ENCODE data around the gene IL4I1. TPM values are rescaled to one million over a fixed set of nuclear protein-coding genes. Genes with fewer than 3 reads are reported as not detected.

Gene IL4I1
- polyA plus RNA-seq, 1 experiment: 0.30 TPM

DNA sequence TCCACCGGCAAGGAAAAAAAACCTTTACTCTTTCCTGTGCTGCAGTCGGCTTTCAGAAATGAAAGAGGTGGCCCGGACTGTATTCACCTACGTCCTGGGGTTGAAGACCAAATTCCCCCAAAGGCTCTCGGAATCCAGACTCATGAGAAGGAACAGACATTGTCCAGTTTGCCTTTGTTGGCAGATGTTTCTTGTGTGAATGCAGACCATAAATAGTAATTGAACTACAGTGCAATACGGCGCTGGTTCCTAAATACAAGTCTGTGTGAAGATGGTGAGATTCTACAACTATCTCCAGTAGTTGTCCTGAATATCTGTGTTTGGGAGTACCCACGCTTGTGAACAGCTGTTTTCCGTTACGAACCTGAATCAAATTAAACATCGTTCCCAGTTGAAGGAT lies 57.0 kb downstream of the IL4I1 start:
- ChIA-PET CTCF (no interaction called here), POLR2A (no interaction called here)
- H3K27ac ChIP-seq (ENCODE audit: low read depth, low read length): no peak overlapping the region
- H3K27me3 ChIP-seq (ENCODE audit: control insufficient read depth, insufficient read depth, low read length): no peaks in the 10 kb centered on the region
- no peaks in the 10 kb centered on the region; the same call in 1 of the 2 replicates for H3K9me3 ChIP-seq (ENCODE audit: control insufficient read depth, insufficient read depth, low read length)
- TF ChIP-seq, protein P1, sequence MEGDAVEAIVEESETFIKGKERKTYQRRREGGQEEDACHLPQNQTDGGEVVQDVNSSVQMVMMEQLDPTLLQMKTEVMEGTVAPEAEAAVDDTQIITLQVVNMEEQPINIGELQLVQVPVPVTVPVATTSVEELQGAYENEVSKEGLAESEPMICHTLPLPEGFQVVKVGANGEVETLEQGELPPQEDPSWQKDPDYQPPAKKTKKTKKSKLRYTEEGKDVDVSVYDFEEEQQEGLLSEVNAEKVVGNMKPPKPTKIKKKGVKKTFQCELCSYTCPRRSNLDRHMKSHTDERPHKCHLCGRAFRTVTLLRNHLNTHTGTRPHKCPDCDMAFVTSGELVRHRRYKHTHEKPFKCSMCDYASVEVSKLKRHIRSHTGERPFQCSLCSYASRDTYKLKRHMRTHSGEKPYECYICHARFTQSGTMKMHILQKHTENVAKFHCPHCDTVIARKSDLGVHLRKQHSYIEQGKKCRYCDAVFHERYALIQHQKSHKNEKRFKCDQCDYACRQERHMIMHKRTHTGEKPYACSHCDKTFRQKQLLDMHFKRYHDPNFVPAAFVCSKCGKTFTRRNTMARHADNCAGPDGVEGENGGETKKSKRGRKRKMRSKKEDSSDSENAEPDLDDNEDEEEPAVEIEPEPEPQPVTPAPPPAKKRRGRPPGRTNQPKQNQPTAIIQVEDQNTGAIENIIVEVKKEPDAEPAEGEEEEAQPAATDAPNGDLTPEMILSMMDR (IDR thresholded peaks at IDR 0.05; ENCODE audit: low read depth, low read length): no peak
- no peak for DNase-seq (ENCODE audit: low read depth, low spot score)
- no peak overlapping the region for H3K4me3 ChIP-seq (ENCODE audit: low read depth, low read length)

Small RNA genes within 50 kb of the gene (small RNA-seq; reads per million reads assigned to genes)
- not detected for gene MIR4749 (ENCODE audit: insufficient read length, low read depth)

Other genes with a start within 250 kb of the IL4I1 start
- gene IRF3, start 231.0 kb downstream of the IL4I1 start, polyA plus RNA-seq (2011; rRNA removed): 33.5 and 54.9 TPM in 2 replicates
- 8.8 and 10.9 TPM in 2 replicates for gene BCL2L12, start 231.0 kb downstream of the IL4I1 start, polyA plus RNA-seq (2011; rRNA removed)
- gene PRMT1, start 219.6 kb downstream of the IL4I1 start, polyA plus RNA-seq (2011; rRNA removed): 287 and 305 TPM in 2 replicates
- 0.19 and 0.33 TPM in 2 replicates for gene ADM5, start 207.3 kb downstream of the IL4I1 start, polyA plus RNA-seq (2011; rRNA removed)
- gene CPT1C, start 205.8 kb downstream of the IL4I1 start, polyA plus RNA-seq (2011; rRNA removed): 20.3 and 24.2 TPM in 2 replicates
- gene TSKS, start 133.6 kb downstream of the IL4I1 start, polyA plus RNA-seq (2011; rRNA removed): not detected in 2 replicates
- 59.1 and 82.2 TPM in 2 replicates for gene AP2A1, start 129.9 kb downstream of the IL4I1 start, polyA plus RNA-seq (2011; rRNA removed)
- gene FUZ, start 83.6 kb downstream of the IL4I1 start, polyA plus RNA-seq (2011; rRNA removed): 6.9 and 9.0 TPM in 2 replicates
- gene MED25, start 78.6 kb downstream of the IL4I1 start, polyA plus RNA-seq (2011; rRNA removed): 12.6 and 20.3 TPM in 2 replicates
- gene PTOV1, start 45.7 kb downstream of the IL4I1 start, polyA plus RNA-seq (2011; rRNA removed): 37.6 and 58.5 TPM in 2 replicates
- gene PNKP, start 29.3 kb downstream of the IL4I1 start, polyA plus RNA-seq (2011; rRNA removed): 13.0 and 13.1 TPM in 2 replicates
- 27.5 and 33.1 TPM in 2 replicates for gene AKT1S1, start 19.5 kb downstream of the IL4I1 start, polyA plus RNA-seq (2011; rRNA removed)
- 15.6 and 23.0 TPM in 2 replicates for gene TBC1D17, start 19.2 kb downstream of the IL4I1 start, polyA plus RNA-seq (2011; rRNA removed)
- 6.3 and 6.8 TPM in 2 replicates for gene ATF5, start 32.3 kb upstream of the IL4I1 start, polyA plus RNA-seq (2011; rRNA removed)
- gene NUP62, start 32.6 kb upstream of the IL4I1 start, polyA plus RNA-seq (2011; rRNA removed): 12.4 and 16.9 TPM in 2 replicates
- not detected in 2 replicates for gene SIGLEC11, start 64.3 kb upstream of the IL4I1 start, polyA plus RNA-seq (2011; rRNA removed)
- gene VRK3, start 128.5 kb upstream of the IL4I1 start, polyA plus RNA-seq (2011; rRNA removed): 22.5 and 24.7 TPM in 2 replicates
- gene ZNF473, start 129.1 kb upstream of the IL4I1 start, polyA plus RNA-seq (2011; rRNA removed): 6.2 and 6.5 TPM in 2 replicates